H1 (cell line): ENCODE data around the gene ETDB. TPM values are rescaled to one million over a fixed set of nuclear protein-coding genes. Genes with fewer than 3 reads are reported as not detected.

Experiments
- CTBP2 ChIP-seq: IDR thresholded peaks from 2 replicates; pipeline ENCODE4 v1.7.0; 2011; ENCODE audit warnings: borderline replicate concordance, mild to moderate bottlenecking, moderate library complexity, mixed read lengths, low read length; ENCODE audit not compliant: insufficient read depth, insufficient read length
- HDAC2 ChIP-seq, 2 experiments: fragments of 300-600 bp in 1 of 2; sonication (generic) in 1 of 2; IDR thresholded peaks; 2 replicates each; pipeline ENCODE4 v1.6.1; 2011 to 2012; ENCODE audit warnings: low read depth in 2 of 2, low read length in 2 of 2, mild to moderate bottlenecking in 2 of 2, moderate library complexity in 2 of 2, borderline replicate concordance in 1 of 2, inconsistent platforms in 1 of 2
- PHF8 ChIP-seq: fragments of 200-600 bp; sonication (generic); conservative IDR thresholded peaks from 2 replicates; pipeline ENCODE4 v1.7.1; 2012; ENCODE audit warnings: low read depth, mild to moderate bottlenecking, inconsistent platforms, low read length, moderate library complexity
- POLR2AphosphoS5 ChIP-seq: IDR thresholded peaks from 2 replicates; pipeline ENCODE4 v1.6.1; 2011; ENCODE audit warnings: low read depth, low read length
- SP1 ChIP-seq: IDR thresholded peaks from 2 replicates; pipeline ENCODE4 v1.6.1; 2011; ENCODE audit warnings: low read depth, low read length
- TBP ChIP-seq: IDR thresholded peaks from 2 replicates; pipeline ENCODE4 v1.6.1; 2011; ENCODE audit warnings: low read depth, low read length, improper control_type of control experiment
- TEAD4 ChIP-seq: IDR thresholded peaks from 2 replicates; pipeline ENCODE4 v1.6.1; 2012; ENCODE audit warnings: low read depth, low read length, inconsistent platforms, mixed read lengths
- polyA plus RNA-seq, 7 experiments: library from polyadenylated mRNA; depleted of rRNA in 3 of 7; stranded (reverse) in 5 of 7; unstranded in 2 of 7; fragments of >200 nt in 5 of 7; fragments of 200-250 nt in 2 of 7; gene quantifications; 1 replicate in 5 of 7; 2 replicates in 1 of 7; 4 replicates in 1 of 7; pipeline versions ENCODE4 v1.2.1 to v1.2.3, GENCODE V29; 2011 to 2013; ENCODE audit warnings: missing spikeins in 2 of 7, mixed read lengths in 2 of 7
- total RNA-seq: library from RNA; stranded (reverse); fragmentation: NEBNext Ultra II Directional; extraction: Animal tissue kit (Norgen Biotek cat#: 25700); gene quantifications from 2 replicates; pipeline ENCODE4 v1.2.1, GENCODE V29; 2021
- TF ChIP-seq, protein P1 (sequence below): IDR thresholded peaks from 2 replicates; pipeline ENCODE4 v1.6.1; 2012; ENCODE audit warnings: low read length, inconsistent platforms

Gene ETDB
- total and polyA plus RNA-seq, 2 of the 8 experiments (the other 6 are each of a cell fraction or from before 2014, with no cell fraction given) = not detected

DNA sequence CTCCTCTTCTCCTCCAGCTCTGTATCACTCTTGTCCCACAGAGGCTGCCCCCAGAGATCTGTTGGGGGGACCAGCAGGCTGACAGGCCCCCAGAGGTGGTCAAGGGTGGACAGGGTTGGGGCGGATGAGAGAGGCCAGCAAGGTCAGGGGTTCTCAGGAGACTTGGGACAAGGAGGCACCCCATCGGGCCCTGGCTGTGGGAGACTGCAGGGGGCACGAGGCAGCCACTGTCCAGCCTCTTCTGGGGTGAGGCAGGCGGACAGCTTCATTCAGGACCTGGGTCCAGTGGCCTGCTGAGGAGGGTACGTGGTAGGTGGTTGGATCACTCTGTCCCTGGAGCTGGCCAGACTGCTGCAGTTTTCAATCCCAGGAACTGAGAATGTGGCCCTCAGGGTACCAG, 24.6 kb downstream of the ETDB start (continued):
- TF ChIP-seq, protein P1, sequence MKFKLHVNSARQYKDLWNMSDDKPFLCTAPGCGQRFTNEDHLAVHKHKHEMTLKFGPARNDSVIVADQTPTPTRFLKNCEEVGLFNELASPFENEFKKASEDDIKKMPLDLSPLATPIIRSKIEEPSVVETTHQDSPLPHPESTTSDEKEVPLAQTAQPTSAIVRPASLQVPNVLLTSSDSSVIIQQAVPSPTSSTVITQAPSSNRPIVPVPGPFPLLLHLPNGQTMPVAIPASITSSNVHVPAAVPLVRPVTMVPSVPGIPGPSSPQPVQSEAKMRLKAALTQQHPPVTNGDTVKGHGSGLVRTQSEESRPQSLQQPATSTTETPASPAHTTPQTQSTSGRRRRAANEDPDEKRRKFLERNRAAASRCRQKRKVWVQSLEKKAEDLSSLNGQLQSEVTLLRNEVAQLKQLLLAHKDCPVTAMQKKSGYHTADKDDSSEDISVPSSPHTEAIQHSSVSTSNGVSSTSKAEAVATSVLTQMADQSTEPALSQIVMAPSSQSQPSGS = no peak
- TF ChIP-seq CTBP2 (no peak), PHF8 (no peak), SP1 (no peak), TEAD4 (no peak), TBP (no peak), HDAC2 (IDR thresholded peaks at IDR 0.05; ENCODE audit: borderline replicate concordance in 1 of 2, low read depth in 2 of 2, low read length in 2 of 2) (no peak), POLR2AphosphoS5 (no peak)
- TF ChIP-seq, all 59 proteins: peak for 0
